GM03348 (cell line): ENCODE measurements around the gene CELF2.
"Not testable (repeated sequence)": the region's sequence is repeated elsewhere in the genome, so short reads cannot be mapped to it uniquely, and the experiment has no call there.

Experiments
- DNase-seq: peaks from one replicate; pipeline ENCODE4 v3.0.0; 2012; ENCODE audit warnings: low spot score

CELF2 gene

GRCh38 chr10:11328264-11329061 lies 310.8 kb downstream of the CELF2 start:
- DNase-seq, result peak; percentile 28

DNA sequence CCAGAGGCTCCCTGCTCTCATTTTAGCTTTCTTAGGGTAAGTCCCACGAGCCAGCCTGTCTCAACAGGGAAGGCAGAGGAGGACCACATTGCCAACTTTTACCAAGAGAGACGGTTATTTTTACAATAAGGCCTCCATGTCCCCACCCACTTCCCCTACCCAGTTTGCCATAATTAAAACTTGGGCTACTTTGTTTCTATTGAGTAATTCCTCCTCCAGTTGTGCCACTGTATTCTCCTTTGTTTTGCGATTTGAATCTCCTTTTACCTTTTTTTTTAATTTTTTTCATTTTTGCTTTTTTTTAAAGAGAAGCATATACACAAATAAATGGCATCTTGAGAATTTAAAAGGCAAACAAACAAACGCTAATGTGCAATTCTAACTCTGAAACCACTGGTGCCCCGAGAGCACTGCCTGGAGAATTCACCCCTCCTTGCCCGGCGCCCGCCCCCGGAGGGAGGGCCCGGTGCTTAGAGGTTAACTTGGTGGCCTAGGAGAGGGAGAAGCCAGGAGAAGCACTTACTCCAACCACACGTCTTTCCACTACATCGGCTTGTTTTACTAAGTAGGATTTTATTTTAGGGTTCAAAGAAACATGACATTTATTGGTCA lies 311.5 kb downstream of the CELF2 start:
- no peak for DNase-seq

- no peak for DNase-seq
Observed at GRCh38 chr10:11330383-11331045, 312.8 kb downstream of the CELF2 start.

DNA sequence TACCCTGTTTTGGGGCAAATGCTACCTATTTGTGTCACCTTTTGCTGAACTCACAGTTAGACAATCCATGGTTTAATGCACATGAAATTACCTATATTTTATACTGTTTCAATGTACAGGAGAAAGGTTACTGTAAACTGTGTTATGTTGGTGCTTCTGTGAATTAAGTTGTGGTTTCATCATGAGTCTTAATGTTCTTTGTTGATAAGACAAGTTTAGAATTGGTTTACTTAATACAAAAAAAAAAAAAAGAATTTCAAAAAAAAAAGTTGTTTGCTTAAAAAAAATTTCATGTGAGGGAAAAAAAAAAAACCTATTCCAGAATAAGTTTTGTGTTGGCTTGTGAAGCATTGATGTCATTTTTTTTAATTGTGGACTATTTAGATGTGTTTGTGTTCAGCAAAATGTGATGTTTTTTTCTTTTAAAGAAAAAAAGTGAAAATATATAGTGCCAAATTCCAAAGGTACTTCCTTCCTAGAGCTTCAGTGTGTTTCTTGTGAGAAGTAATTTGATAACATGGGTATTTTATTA lies 313.4 kb downstream of the CELF2 start:
- no peak for DNase-seq

GRCh38 chr10:11331726-11332125 lies 314.1 kb downstream of the CELF2 start:
- DNase-seq, result no peak

- no peak for DNase-seq
Observed at GRCh38 chr10:11332846-11333245, 315.2 kb downstream of the CELF2 start.

GRCh38 chr10:11334436-11334835 lies 316.8 kb downstream of the CELF2 start:
- DNase-seq, result no peak

- no peak for DNase-seq
Observed at GRCh38 chr10:11335167-11335652, 317.5 kb downstream of the CELF2 start.

- no peak for DNase-seq
Observed at GRCh38 chr10:11335881-11336430, 318.3 kb downstream of the CELF2 start.

GRCh38 chr10:11336722-11337162 lies 319.1 kb downstream of the CELF2 start:
- DNase-seq, result no peak

- DNase-seq, result no peak
Observed at GRCh38 chr10:11337516-11337915, 319.8 kb downstream of the CELF2 start.

DNA sequence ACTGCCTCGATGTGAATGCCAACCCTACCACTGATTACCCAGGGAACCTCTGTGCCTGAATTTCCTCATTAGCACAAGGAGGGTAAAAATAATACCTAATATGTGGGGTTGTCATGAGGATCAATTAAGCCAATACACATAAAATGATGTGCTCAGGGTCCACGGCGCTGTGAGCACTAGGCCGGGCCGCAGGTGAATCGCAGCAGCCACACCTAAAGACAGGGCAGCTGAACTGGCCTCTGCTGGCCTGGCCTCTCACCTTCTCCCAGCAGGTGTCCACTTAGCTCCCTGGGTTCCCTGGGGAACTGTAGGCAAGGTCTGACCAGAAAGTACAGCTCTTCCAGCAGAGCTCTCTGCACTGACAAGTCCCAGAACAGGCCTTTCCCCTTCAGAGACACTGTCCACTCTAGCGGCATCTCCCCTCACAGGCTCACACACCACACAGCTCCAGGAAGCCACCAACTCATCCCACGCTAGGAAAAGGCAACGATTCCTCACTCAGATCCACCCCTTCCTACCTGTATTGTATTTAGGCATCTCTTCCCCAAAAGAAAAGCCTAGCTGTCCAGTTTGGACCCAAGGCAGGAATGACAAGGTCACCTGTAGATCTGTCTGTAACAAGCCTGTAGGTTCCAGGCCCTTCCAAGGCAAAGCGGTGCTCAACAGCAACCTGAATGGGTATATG lies 320.6 kb downstream of the CELF2 start:
- DNase-seq, result no peak

- no peak for DNase-seq
Observed at GRCh38 chr10:11339013-11339412, 321.3 kb downstream of the CELF2 start.

DNA sequence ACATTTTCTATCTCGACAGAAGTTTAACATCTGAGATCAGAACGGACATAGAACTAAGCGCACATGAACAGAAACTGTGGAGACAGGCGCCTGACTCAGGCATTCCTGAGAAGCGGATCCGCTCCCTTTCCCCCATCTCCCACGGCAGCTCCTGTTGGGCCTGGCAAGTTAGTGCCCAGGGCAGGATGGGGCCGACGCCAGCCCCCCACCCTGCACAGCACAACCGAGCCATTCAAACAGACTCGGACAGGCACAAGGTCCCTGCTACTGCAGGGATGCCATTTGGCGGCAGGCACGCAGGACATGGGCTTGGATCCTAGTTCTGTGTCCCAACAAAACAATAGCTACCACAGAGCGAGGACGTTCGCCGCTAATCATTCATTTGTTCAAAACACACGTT lies 322.0 kb downstream of the CELF2 start:
- no peak for DNase-seq

DNA sequence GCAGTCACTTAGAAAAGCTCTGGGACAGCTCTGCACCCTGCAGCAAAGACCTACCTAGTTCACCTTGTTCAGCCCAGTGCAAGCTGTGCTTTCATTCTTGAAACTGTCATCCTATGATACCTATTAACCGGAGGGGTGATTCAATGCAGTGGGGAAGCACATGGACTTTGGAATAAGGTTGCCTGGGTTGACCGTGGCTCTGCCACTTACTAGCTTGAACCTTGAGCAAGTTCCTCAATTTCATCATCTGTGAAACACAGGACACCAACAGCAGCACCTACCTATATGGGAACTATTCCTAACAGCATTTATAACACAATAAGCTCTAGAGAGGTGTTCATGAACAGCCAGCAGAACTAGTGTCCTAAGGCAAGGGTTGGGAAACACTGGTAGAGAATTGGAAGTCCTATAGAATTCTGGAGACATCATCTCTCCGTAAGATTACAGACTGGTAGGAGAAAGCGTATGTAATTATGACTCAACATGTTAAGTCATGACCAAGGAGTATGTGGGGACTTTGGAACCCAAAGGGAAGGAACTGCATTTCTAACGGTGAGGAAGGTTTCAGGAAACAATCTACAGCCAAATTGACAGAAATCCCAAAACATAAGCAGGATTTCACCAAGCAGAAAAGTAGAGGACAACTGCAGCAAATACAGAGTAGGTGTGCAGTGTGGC lies 323.8 kb downstream of the CELF2 start:
- DNase-seq, result no peak

DNA sequence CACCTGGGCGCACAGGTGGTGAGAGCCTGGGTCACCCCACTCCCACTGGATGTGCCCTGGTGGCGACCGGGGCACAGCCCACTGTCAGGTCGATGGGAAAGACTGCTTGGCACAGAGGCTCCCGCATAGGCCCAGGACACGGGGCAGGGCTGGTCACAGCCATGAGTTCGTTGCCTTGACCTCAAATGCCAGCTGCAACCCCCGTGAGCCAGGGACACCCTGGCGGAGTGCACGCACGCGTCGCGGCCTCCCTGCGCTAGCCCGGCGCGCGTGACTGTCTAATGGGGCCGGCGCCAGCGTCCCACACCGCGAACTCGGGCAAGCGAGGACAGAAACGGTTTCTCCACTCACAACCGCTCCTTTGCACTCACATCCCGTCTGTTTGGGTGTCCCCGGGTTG lies 326.4 kb downstream of the CELF2 start:
- DNase-seq, result no peak

DNA sequence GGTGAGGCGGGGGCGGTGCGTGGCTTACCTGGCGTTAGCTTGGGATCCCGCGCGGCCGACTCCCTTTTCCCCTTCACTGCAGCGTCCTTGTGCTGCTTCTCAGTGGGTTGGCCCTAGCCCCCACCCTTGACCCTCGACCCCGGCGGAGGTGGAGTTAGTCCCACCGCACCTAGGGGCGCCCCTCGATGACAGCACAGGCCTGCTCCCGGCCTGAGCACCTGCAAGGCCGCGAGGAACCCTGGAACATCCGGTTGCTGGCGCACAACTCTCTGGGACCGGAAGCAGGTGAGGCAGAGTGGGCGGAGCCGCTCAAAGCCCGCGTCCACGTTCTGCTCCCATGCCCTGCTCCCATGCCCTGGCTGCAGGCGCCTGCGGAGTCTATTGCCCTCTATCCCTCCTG lies 326.9 kb downstream of the CELF2 start:
- DNase-seq, result no peak

GRCh38 chr10:11345224-11346054 lies 327.8 kb downstream of the CELF2 start:
- no peak for DNase-seq

DNA sequence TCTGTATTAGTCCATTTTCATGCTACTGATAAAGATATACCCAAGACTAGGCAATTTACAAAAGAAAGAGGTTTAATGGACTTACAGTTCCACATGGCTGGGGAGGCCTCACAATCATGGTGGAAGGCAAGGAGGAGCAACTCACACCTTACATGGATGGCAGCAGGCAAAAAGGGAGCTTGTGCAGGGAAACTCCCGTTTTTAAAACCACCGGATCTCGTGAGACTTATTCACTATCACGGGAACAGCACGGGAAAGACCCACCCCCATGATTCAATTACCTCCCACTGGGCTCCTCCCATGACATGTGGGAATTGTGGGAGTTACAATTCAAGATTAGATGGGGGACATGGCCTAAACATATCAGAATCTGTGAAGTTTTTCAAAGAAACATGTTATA lies 329.9 kb downstream of the CELF2 start:
- not testable (repeated sequence) for DNase-seq

DNA sequence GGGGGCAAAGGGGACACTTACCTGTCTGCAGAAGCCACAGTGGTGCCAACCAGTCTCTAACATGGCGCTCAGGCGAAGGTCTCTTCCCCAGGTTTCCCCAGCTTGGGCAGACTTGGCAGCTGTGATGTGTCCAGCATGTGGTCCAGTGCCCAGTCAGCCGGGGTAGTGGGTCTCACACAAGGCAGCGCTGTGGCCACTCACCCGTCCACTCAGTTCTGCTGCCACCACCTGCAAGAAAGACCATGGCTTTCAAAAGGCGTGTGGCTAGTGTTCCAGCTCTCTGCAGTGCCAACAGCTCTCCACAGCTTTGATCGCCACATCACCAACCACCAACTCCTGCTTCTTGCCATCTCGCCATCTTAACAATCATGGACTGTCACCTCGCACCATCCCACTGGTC lies 334.1 kb downstream of the CELF2 start:
- no peak for DNase-seq
